HepG2 (cell line): ENCODE data around the gene RPL41. TPM values are rescaled to one million over a fixed set of nuclear protein-coding genes. Genes with fewer than 3 reads are reported as not detected.

Source experiments
- ARID3A ChIP-seq: IDR thresholded peaks from 2 replicates; pipeline ENCODE4 v1.6.1; 2012; ENCODE audit warnings: low read depth, low read length, improper control_type of control experiment
- FOSL1 ChIP-seq: sonication (generic); formaldehyde crosslinking; IDR thresholded peaks from 2 replicates; pipeline ENCODE4 v1.9.0; 2021; ENCODE audit warnings: missing genetic modification reagents, borderline replicate concordance
- MXD3 ChIP-seq: IDR thresholded peaks from 2 replicates; pipeline ENCODE4 v1.6.1; 2016; ENCODE audit warnings: mild to moderate bottlenecking, missing biosample characterization, missing genetic modification reagents
- PAX8 ChIP-seq: sonication (generic); formaldehyde crosslinking; IDR thresholded peaks from 2 replicates; pipeline ENCODE4 v1.8.0; 2022; ENCODE audit warnings: mild to moderate bottlenecking, missing genetic modification reagents, borderline replicate concordance
- SIN3B ChIP-seq: fragments of 150-350 bp; IDR thresholded peaks from 2 replicates; pipeline ENCODE4 v1.6.1; 2014; ENCODE audit warnings: low read length
- SIX1 ChIP-seq: sonication (generic); formaldehyde crosslinking; IDR thresholded peaks from 2 replicates; pipeline ENCODE4 v1.4.0; 2020; ENCODE audit warnings: missing genetic modification reagents, borderline replicate concordance
- TCF7 ChIP-seq: sonication (generic); IDR thresholded peaks from 2 replicates; pipeline ENCODE4 v1.6.1; 2016; ENCODE audit warnings: antibody characterized with exemption, low read depth
- ZNF557 ChIP-seq: sonication (generic); formaldehyde crosslinking; IDR thresholded peaks from 2 replicates; pipeline ENCODE4 v1.4.0; 2020; ENCODE audit warnings: missing genetic modification reagents
- ZNF83 ChIP-seq: sonication (generic); formaldehyde crosslinking; IDR thresholded peaks from 2 replicates; pipeline ENCODE4 v1.4.0; 2020; ENCODE audit warnings: missing genetic modification reagents, mild to moderate bottlenecking, borderline replicate concordance
- ZNF883 ChIP-seq: sonication (generic); formaldehyde crosslinking; IDR thresholded peaks from 2 replicates; pipeline ENCODE4 v1.5.1; 2020; ENCODE audit warnings: mild to moderate bottlenecking, missing genetic modification reagents; ENCODE audit errors: not compliant biosample characterization
- ZSCAN5A ChIP-seq: sonication (generic); formaldehyde crosslinking; IDR thresholded peaks from 2 replicates; pipeline ENCODE4 v1.8.0; 2022; ENCODE audit warnings: mild to moderate bottlenecking, missing genetic modification reagents, borderline replicate concordance
- polyA plus RNA-seq, 8 experiments: library from polyadenylated mRNA; depleted of rRNA in 3 of 8; stranded (reverse) in 7 of 8; unstranded in 1 of 8; fragments of >200 nt; fragmentation: Illumina TruSeq in 4 of 8; extraction: Trizol in 4 of 8; gene quantifications; 2 replicates each; pipeline versions ENCODE4 v1.2.1 to v1.2.3, GENCODE V29; 2011 to 2016; ENCODE audit warnings: low read depth in 4 of 8, missing spikeins in 1 of 8, mixed read lengths in 1 of 8; ENCODE audit not compliant: insufficient read depth in 1 of 8
- total RNA-seq, 5 experiments: library from RNA; depleted of rRNA; stranded (reverse); fragments of >200 nt; fragmentation: Illumina TruSeq; extraction: Trizol; gene quantifications; 2 replicates each; pipeline ENCODE4 v1.2.3, GENCODE V29; 2016; ENCODE audit warnings: low read depth in 1 of 5
- TF ChIP-seq, protein P1 (sequence below): sonication (generic); formaldehyde crosslinking; IDR thresholded peaks from 2 replicates; pipeline ENCODE4 v1.5.0; 2020; ENCODE audit warnings: mild to moderate bottlenecking, missing genetic modification reagents
- TF ChIP-seq, protein P2 (sequence below): sonication (generic); formaldehyde crosslinking; IDR thresholded peaks from 2 replicates; pipeline ENCODE4 v1.4.0; 2020; ENCODE audit warnings: missing genetic modification reagents
- TF ChIP-seq, protein P3 (sequence below): sonication (generic); formaldehyde crosslinking; IDR thresholded peaks from 2 replicates; pipeline ENCODE4 v1.9.0; 2022; ENCODE audit warnings: missing genetic modification reagents, mild to moderate bottlenecking, borderline replicate concordance
- TF ChIP-seq, protein P4 (sequence below): IDR thresholded peaks from 2 replicates; pipeline ENCODE4 v1.6.1; 2016; ENCODE audit warnings: low read depth, borderline replicate concordance

The RPL41 gene
- total and polyA plus RNA-seq, 2 of the 13 experiments (the other 11 are each of a cell fraction or from before 2014, with no cell fraction given) = 4,012 to 7,670 TPM

- TF ChIP-seq, protein P1, sequence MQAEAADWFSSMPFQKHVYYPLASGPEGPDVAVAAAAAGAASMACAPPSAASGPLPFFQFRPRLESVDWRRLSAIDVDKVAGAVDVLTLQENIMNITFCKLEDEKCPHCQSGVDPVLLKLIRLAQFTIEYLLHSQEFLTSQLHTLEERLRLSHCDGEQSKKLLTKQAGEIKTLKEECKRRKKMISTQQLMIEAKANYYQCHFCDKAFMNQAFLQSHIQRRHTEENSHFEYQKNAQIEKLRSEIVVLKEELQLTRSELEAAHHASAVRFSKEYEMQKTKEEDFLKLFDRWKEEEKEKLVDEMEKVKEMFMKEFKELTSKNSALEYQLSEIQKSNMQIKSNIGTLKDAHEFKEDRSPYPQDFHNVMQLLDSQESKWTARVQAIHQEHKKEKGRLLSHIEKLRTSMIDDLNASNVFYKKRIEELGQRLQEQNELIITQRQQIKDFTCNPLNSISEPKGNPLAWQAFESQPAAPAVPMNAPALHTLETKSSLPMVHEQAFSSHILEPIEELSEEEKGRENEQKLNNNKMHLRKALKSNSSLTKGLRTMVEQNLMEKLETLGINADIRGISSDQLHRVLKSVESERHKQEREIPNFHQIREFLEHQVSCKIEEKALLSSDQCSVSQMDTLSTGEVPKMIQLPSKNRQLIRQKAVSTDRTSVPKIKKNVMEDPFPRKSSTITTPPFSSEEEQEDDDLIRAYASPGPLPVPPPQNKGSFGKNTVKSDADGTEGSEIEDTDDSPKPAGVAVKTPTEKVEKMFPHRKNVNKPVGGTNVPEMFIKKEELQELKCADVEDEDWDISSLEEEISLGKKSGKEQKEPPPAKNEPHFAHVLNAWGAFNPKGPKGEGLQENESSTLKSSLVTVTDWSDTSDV = peak; percentile 88; the same call in 1 of the 2 replicates
- TF ChIP-seq, protein P2, sequence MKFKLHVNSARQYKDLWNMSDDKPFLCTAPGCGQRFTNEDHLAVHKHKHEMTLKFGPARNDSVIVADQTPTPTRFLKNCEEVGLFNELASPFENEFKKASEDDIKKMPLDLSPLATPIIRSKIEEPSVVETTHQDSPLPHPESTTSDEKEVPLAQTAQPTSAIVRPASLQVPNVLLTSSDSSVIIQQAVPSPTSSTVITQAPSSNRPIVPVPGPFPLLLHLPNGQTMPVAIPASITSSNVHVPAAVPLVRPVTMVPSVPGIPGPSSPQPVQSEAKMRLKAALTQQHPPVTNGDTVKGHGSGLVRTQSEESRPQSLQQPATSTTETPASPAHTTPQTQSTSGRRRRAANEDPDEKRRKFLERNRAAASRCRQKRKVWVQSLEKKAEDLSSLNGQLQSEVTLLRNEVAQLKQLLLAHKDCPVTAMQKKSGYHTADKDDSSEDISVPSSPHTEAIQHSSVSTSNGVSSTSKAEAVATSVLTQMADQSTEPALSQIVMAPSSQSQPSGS (CRISPR knock-in tag) = peak; percentile 74
- TF ChIP-seq, protein P3, sequence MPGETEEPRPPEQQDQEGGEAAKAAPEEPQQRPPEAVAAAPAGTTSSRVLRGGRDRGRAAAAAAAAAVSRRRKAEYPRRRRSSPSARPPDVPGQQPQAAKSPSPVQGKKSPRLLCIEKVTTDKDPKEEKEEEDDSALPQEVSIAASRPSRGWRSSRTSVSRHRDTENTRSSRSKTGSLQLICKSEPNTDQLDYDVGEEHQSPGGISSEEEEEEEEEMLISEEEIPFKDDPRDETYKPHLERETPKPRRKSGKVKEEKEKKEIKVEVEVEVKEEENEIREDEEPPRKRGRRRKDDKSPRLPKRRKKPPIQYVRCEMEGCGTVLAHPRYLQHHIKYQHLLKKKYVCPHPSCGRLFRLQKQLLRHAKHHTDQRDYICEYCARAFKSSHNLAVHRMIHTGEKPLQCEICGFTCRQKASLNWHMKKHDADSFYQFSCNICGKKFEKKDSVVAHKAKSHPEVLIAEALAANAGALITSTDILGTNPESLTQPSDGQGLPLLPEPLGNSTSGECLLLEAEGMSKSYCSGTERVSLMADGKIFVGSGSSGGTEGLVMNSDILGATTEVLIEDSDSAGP (CRISPR knock-in tag) = peak; percentile 95
- TF ChIP-seq ZSCAN5A (no peak), FOSL1 (CRISPR knock-in tag) (no peak), ARID3A (no peak), ZNF557 (CRISPR knock-in tag) (0 out of 2 replicates have a peak, but pooled peaks have one; percentile 53), SIN3B (no peak), ZNF83 (no peak), TCF7 (no peak), MXD3 (CRISPR knock-in tag) (peak; percentile 83; the same call in 1 of the 2 replicates), PAX8 (CRISPR knock-in tag) (peak; percentile 41; the same call in 1 of the 2 replicates), ZNF883 (CRISPR knock-in tag) (peak; percentile 84), SIX1 (CRISPR knock-in tag) (no peak)
- TF ChIP-seq, protein P4, sequence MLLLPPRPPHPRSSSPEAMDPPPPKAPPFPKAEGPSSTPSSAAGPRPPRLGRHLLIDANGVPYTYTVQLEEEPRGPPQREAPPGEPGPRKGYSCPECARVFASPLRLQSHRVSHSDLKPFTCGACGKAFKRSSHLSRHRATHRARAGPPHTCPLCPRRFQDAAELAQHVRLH (CRISPR knock-in tag) = peak; percentile 92
These were observed 12.2 kb upstream of the RPL41 start, which contains the start of gene PA2G4 (continued) for GRCh38 chr12:56104109-56104814.
